AG10803 (cell line): ENCODE measurements around the gene B3GNT3.
A peak's percentile ranks its signal among the peaks of the same experiment; 100 is the strongest.

Experiments used
- DNase-seq: peaks from one replicate; pipeline ENCODE4 v3.0.0; 2010; ENCODE audit warnings: low read depth
- H3K4me3 ChIP-seq: 2 replicates; pipeline ENCODE4 v1.5.1; 2011; ENCODE audit warnings: mild to moderate bottlenecking, low read length, control low read depth
- CTCF ChIP-seq: conservative IDR thresholded peaks from 2 replicates; pipeline ENCODE4 v1.5.1; 2011; ENCODE audit warnings: mild to moderate bottlenecking, low read length, control low read depth, inconsistent platforms

Gene B3GNT3

GRCh38 chr19:17794731-17795494 is at the start of gene B3GNT3:
B3GNT3 (plus strand) TSS chr19:17795138; CDS start chr19:17807808, 12,670 bp downstream.
- no peak for TF ChIP-seq CTCF
- DNase-seq, result no peak
- no peak within 1 kb of the TSS for H3K4me3 ChIP-seq

- peak overlapping the region; percentile 51 for H3K4me3 ChIP-seq
- peak; percentile 86 for DNase-seq
- no peak for TF ChIP-seq CTCF
Measured at GRCh38 chr19:17747205-17748098, 47.5 kb upstream of the B3GNT3 start.

- no peak for DNase-seq
- H3K4me3 ChIP-seq, result no peak overlapping the region
- no peak for TF ChIP-seq CTCF
Measured at GRCh38 chr19:17748884-17749638, 45.9 kb upstream of the B3GNT3 start.

GRCh38 chr19:17749912-17750317 is 45.0 kb upstream of the B3GNT3 start:
- TF ChIP-seq CTCF, result no peak
- H3K4me3 ChIP-seq, result no peak overlapping the region
- DNase-seq, result no peak

- TF ChIP-seq CTCF, result no peak
- no peak for DNase-seq
- H3K4me3 ChIP-seq, result no peak within 1 kb of the TSS
Measured at GRCh38 chr19:17751103-17751911, 43.6 kb upstream of the B3GNT3 start, which contains the start of gene FCHO1. FCHO1 (plus strand) TSS chr19:17751477; CDS start chr19:17755165, 3,688 bp downstream.

- H3K4me3 ChIP-seq, result no peak overlapping the region
- no peak for DNase-seq
- TF ChIP-seq CTCF, result no peak
Measured at GRCh38 chr19:17751912-17752273, 43.0 kb upstream of the B3GNT3 start.
